HG03565 (cell line): Measurements from ENCODE around the gene GRSF1.
"Not testable (repeated sequence)": the region's sequence is repeated elsewhere in the genome, so short reads cannot be mapped to it uniquely, and the experiment has no call there.

ENCODE experiments used
- ATAC-seq: cut with Tn5 transposase; IDR thresholded peaks from one replicate; pipeline ENCODE4 v1.9.1; 2021; ENCODE audit warnings: mild to moderate bottlenecking, moderate library complexity; ENCODE audit not compliant: unreplicated experiment

The GRSF1 gene

GRCh38 chr4:70839589-70840093 lies at the start of gene GRSF1:
GRSF1 (minus strand) TSS chr4:70839890; CDS start chr4:70839827, 63 bp downstream.
- peak; percentile 38 for ATAC-seq

DNA sequence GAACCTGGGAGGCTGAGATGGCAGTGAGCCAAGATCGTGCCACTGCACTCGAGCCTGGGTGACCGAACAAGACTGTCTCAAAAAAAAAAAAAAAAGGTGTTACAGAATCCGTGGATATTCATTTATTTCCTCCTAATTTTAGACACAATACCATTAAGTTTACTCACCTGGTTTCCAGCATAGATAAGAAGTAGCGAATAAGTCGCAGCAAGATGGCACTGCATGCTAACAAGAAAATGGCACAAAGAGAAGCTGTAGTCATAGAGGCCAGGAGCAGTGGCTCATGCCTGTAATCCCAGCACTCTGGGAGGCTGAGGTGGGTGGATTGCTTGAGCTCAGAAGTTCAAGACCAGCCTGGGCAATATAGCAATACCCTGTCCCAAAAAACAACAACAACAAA lies 45.5 kb upstream of the GRSF1 start:
- no peak for ATAC-seq

GRCh38 chr4:70880739-70881138 lies 41.0 kb upstream of the GRSF1 start:
- ATAC-seq, result no peak

GRCh38 chr4:70877556-70877955 lies 37.9 kb upstream of the GRSF1 start:
- ATAC-seq, result no peak

- peak; percentile 67 for ATAC-seq
These were observed 34.8 kb upstream of the GRSF1 start for GRCh38 chr4:70874268-70875156.

- no peak for ATAC-seq
These were observed 33.5 kb upstream of the GRSF1 start for GRCh38 chr4:70873216-70873615.

GRCh38 chr4:70868778-70869177 lies 29.1 kb upstream of the GRSF1 start:
- no peak for ATAC-seq

GRCh38 chr4:70863099-70863790 lies 23.6 kb upstream of the GRSF1 start:
- ATAC-seq, result peak; percentile 72

GRCh38 chr4:70859066-70859465 lies 19.4 kb upstream of the GRSF1 start:
- no peak for ATAC-seq

- no peak for ATAC-seq
These were observed 18.8 kb upstream of the GRSF1 start for GRCh38 chr4:70858454-70858853.

DNA sequence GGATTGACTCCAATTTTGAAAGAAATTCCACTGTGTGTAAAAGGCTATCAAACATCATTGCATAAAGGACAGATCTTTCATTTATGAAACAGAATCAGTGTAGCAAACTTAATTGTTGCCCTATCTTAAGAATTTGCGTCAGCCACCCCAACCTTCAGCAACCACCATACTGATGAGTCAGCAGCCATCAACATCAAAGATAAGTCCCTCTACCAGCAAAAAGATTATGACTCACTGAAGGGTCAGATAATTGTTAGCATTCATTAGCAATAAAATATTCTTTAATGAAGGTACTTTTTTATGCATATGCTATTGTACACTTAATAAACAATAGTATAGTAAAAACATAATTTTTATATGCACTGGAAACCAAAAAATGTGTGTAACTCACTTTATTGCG lies 15.8 kb upstream of the GRSF1 start:
- no peak for ATAC-seq

- no peak for ATAC-seq
These were observed 9.6 kb upstream of the GRSF1 start for GRCh38 chr4:70849291-70849690.

DNA sequence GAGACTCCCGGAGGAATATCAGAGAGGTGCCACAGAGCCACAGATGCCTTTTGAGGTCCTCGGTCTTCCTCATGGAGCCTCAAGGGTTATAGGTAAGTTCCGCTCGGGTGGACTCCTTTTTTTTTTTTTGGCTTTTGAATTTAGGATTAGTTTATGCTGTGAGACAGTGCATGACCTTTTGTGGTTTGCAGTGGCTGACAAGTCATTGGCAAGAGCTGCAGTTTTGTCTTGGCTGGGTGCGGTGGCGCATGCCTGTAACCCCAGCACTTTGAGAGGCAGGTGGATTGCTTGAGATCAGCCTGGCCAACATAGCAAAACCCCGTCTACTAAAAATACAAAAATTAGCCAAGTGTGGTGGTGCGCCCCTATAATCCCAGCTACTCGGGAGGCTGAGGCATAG lies 4.5 kb upstream of the GRSF1 start:
- no peak for ATAC-seq

DNA sequence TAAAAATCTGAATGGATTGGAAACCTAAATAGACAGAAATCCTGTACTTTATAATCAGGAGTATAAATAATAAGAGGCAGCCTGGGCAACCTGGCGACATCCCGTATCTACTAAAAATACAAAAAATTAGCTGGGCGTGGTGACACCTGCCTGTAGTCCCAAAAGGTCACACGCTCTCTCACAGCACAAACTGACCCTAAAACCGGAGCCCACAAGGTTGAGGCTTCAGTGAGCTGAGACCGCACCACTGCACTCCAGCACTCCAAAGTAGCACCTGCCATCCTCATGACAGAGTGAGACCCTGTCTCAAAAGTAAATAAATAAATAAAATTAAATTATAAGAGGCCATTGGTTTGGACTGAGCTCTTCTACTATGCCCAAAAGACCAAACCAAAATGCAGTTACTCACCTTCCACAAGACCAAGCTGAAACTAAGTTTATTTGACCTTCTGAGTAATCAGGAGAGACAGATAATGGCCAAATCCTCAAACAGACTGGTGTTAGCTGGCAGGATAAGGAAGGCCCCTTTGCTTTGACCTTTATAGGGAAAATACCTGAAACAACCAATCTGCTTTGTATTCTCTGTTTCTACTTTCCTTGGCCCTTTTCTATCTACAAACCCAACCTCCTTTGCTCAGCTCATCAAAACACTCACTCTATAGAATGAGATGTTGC lies 3.2 kb upstream of the GRSF1 start:
- peak; percentile 33 for ATAC-seq

- ATAC-seq, result no peak
These were observed 2.3 kb upstream of the GRSF1 start for GRCh38 chr4:70841951-70842350.

GRCh38 chr4:70841211-70841610 lies 1.5 kb upstream of the GRSF1 start:
- ATAC-seq, result no peak

DNA sequence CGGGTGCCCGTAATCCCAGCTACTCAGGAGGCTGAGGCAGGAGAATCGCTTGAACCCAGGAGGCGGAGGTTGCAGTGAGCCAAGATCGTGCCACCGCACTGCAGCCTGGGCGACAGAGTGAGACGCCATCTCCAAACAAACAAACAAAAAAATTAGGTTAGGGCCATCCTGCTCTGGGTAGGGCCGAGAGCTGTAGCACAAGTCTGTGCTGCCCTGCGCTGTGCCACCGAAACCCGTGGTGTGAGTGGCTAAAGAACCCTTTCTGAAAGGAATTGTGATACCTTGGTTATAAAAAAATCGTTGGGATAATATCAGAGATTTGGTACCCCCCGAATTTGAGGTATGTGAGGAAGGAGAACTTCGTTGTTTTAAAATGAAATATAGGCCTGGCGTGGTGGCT lies 941 bp upstream of the GRSF1 start:
- ATAC-seq, result not testable (repeated sequence)

GRCh38 chr4:70840137-70840536 lies 447 bp upstream of the GRSF1 start:
- not testable (repeated sequence) for ATAC-seq

GRCh38 chr4:70838666-70839588 lies 763 bp downstream of the GRSF1 start:
- ATAC-seq, result peak; percentile 36

GRCh38 chr4:70838204-70838603 lies 1.5 kb downstream of the GRSF1 start:
- no peak for ATAC-seq
